Trophoblast cell (in vitro differentiated cells and primary cell): ENCODE results near the gene NKAIN1.

Experiments used
- DNase-seq, 2 donors: peaks; one replicate each; pipeline ENCODE4 v3.0.0-alpha.2; 2016
- H2AFZ ChIP-seq: 2 replicates; pipeline ENCODE4 v1.6.1; 2013; ENCODE audit warnings: low read length, moderate library complexity, mild to moderate bottlenecking; ENCODE audit not compliant: insufficient read depth, poor library complexity
- H2AK5ac ChIP-seq: 2 replicates; pipeline ENCODE4 v1.6.1; 2013; ENCODE audit warnings: mild to moderate bottlenecking, low read length
- H2BK120ac ChIP-seq: 2 replicates; pipeline ENCODE4 v1.6.1; 2013; ENCODE audit warnings: low read length, mild to moderate bottlenecking, moderate library complexity; ENCODE audit not compliant: insufficient read depth, poor library complexity
- H2BK12ac ChIP-seq: 2 replicates; pipeline ENCODE4 v1.6.1; 2013; ENCODE audit warnings: mild to moderate bottlenecking, low read length, moderate library complexity
- H2BK5ac ChIP-seq: 2 replicates; pipeline ENCODE4 v1.6.1; 2013; ENCODE audit warnings: low read length, low read depth, moderate library complexity, mild to moderate bottlenecking; ENCODE audit not compliant: poor library complexity
- H3K14ac ChIP-seq: 2 replicates; pipeline ENCODE4 v1.6.1; 2013; ENCODE audit warnings: mild to moderate bottlenecking, low read length
- H3K18ac ChIP-seq: 2 replicates; pipeline ENCODE4 v1.6.1; 2013; ENCODE audit warnings: mild to moderate bottlenecking, low read length
- H3K23ac ChIP-seq: 2 replicates; pipeline ENCODE4 v1.6.1; 2013; ENCODE audit warnings: low read length
- H3K27ac ChIP-seq: 2 replicates; pipeline ENCODE4 v1.5.1; 2013; ENCODE audit warnings: low read depth, mild to moderate bottlenecking, inconsistent platforms, low read length, moderate library complexity
- H3K27me3 ChIP-seq: 2 replicates; pipeline ENCODE4 v1.6.1; 2013; ENCODE audit warnings: inconsistent platforms, mild to moderate bottlenecking, low read length, moderate library complexity; ENCODE audit not compliant: insufficient read depth
- H3K36me3 ChIP-seq, 2 experiments: 1 replicate in 1 of 2; 2 replicates in 1 of 2; pipeline ENCODE4 v1.6.1; 2013; ENCODE audit warnings: low read length in 2 of 2, mild to moderate bottlenecking in 2 of 2, moderate library complexity in 1 of 2; ENCODE audit not compliant: insufficient read depth in 2 of 2, control insufficient read depth in 1 of 2
- H3K4ac ChIP-seq: 2 replicates; pipeline ENCODE4 v1.6.1; 2013; ENCODE audit warnings: low read depth, mild to moderate bottlenecking, low read length, moderate library complexity
- H3K4me1 ChIP-seq, 2 experiments: 1 replicate in 1 of 2; 2 replicates in 1 of 2; pipeline ENCODE4 v1.6.1; 2013; ENCODE audit warnings: low read length in 2 of 2, mild to moderate bottlenecking in 2 of 2, moderate library complexity in 1 of 2; ENCODE audit not compliant: insufficient read depth in 2 of 2, control insufficient read depth in 1 of 2
- H3K4me2 ChIP-seq: 2 replicates; pipeline ENCODE4 v1.6.1; 2013; ENCODE audit warnings: inconsistent platforms, mild to moderate bottlenecking, low read length, moderate library complexity
- H3K4me3 ChIP-seq: 2 replicates; pipeline ENCODE4 v1.5.1; 2013; ENCODE audit warnings: mild to moderate bottlenecking, low read depth, low read length, inconsistent platforms
- H3K79me1 ChIP-seq: one replicate; pipeline ENCODE4 v1.6.1; 2013; ENCODE audit warnings: low read length
- H3K79me2 ChIP-seq: 2 replicates; pipeline ENCODE4 v1.6.1; 2013; ENCODE audit warnings: low read length, mild to moderate bottlenecking; ENCODE audit not compliant: control insufficient read depth, insufficient read depth, poor library complexity
- H3K9ac ChIP-seq: 2 replicates; pipeline ENCODE4 v1.6.1; 2013; ENCODE audit warnings: mild to moderate bottlenecking, low read length
- H3K9me3 ChIP-seq: 2 replicates; pipeline ENCODE4 v1.6.1; 2013; ENCODE audit warnings: low read depth, mild to moderate bottlenecking, control low read depth, inconsistent platforms, low read length; ENCODE audit not compliant: insufficient read depth
- H4K12ac ChIP-seq: 2 replicates; pipeline ENCODE4 v1.6.1; 2013; ENCODE audit warnings: low read depth, mild to moderate bottlenecking, low read length, moderate library complexity
- H4K8ac ChIP-seq: 2 replicates; pipeline ENCODE4 v1.6.1; 2013; ENCODE audit warnings: low read depth, mild to moderate bottlenecking, low read length, moderate library complexity
- H4K91ac ChIP-seq: one replicate; pipeline ENCODE4 v1.6.1; 2013; ENCODE audit warnings: low read depth, mild to moderate bottlenecking, low read length, moderate library complexity
- whole genome bisulfite sequencing: extraction: QIAGEN DNeasy Blood & Tissue Kit; methylation state at CpG from one replicate; pipeline ENCODE4 v1.1.7; 2013; ENCODE audit warnings: missing lambda C conversion rate; ENCODE audit not compliant: insufficient read length, insufficient coverage; ENCODE audit errors: extremely low coverage; 5-methylcytosine and 5-hydroxymethylcytosine counted together

NKAIN1 gene

DNA sequence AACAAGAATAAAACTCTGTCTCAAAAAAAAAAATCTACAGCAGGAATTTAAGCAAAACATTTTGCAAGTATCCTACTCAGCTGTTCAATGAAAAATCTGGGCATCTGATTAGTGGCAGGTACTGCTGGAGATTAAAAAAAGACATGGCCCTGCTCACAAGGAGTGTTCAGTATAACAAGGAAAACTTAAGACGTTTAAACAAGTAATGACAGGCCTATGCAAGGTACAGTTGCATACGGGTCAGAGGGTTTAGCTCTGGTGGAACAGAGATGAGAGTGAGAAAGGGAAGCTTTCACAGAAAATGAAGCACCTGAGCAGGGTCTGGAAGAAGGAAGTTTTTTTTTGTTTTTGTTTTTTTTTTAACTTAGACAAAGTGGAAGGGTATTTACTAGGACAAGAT is 33.9 kb upstream of the NKAIN1 start:
- no peak overlapping the region for H3K23ac ChIP-seq
- no peak overlapping the region for H3K4me3 ChIP-seq
- no peaks in the 10 kb centered on the region for H3K79me1 ChIP-seq
- no peak for DNase-seq
- H3K27me3 ChIP-seq, result no peaks in the 10 kb centered on the region
- no peak overlapping the region for H3K27ac ChIP-seq
- no peak overlapping the region for H2BK120ac ChIP-seq
- no peak overlapping the region for H2BK5ac ChIP-seq
- H4K8ac ChIP-seq, result no peak overlapping the region
- no peak overlapping the region for H4K12ac ChIP-seq
- H3K9ac ChIP-seq, result no peak overlapping the region
- no peak overlapping the region for H3K18ac ChIP-seq
- no peak overlapping the region for H3K4me2 ChIP-seq
- no peaks in the 10 kb centered on the region for H3K9me3 ChIP-seq
- no CpG with 5 or more reads among the region's 2 CpGs for WGBS
- H2AFZ ChIP-seq, result no peak overlapping the region
- no peak overlapping the region for H3K14ac ChIP-seq
- no peak overlapping the region for H4K91ac ChIP-seq
- no peaks in the 10 kb centered on the region for H3K4me1 ChIP-seq
- H2BK12ac ChIP-seq, result no peak overlapping the region
- no peaks in the 10 kb centered on the region for H3K79me2 ChIP-seq
- no peak overlapping the region for H3K4ac ChIP-seq
- H3K36me3 ChIP-seq, result peaks cover 16 to 24% of the 10 kb centered on the region in 2 experiments
- no peak overlapping the region for H2AK5ac ChIP-seq

DNA sequence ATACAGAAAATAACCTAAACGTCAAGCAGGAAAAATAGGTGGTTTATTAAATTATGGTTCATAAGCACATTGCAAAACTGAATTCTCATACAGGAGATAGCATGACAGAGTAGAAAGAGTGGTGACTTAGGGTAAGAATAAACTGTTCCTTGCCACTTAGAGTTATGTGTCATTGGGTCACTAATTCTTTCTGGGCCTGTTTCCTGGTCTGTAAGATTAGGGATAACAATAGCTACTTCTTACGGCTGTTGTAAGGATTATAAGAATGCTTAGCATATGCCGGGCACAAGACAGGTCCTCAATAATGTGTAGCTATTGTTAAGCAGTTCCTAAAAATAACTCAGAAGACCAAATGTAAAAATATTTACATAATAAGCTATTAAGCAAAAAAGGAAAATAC is 32.7 kb upstream of the NKAIN1 start:
- Histone ChIP-seq H3K36me3 (peaks cover 23 to 27% of the 10 kb centered on the region in 2 experiments), H4K12ac (no peak overlapping the region), H3K9me3 (no peaks in the 10 kb centered on the region), H3K4me3 (no peak overlapping the region), H2AFZ (no peak overlapping the region), H3K4me1 (no peaks in the 10 kb centered on the region), H2BK12ac (no peak overlapping the region), H4K91ac (no peak overlapping the region), H3K4me2 (no peak overlapping the region), H4K8ac (no peak overlapping the region), H3K79me1 (no peaks in the 10 kb centered on the region), H3K18ac (no peak overlapping the region), H2AK5ac (no peak overlapping the region), H3K9ac (no peak overlapping the region), H3K14ac (no peak overlapping the region), H2BK120ac (no peak overlapping the region), H3K27me3 (no peaks in the 10 kb centered on the region), H2BK5ac (no peak overlapping the region), H3K27ac (no peak overlapping the region), H3K79me2 (no peaks in the 10 kb centered on the region), H3K23ac (no peak overlapping the region), H3K4ac (no peak overlapping the region)
- DNase-seq, result no peak
- no CpG with 5 or more reads among the region's 3 CpGs for WGBS

DNA sequence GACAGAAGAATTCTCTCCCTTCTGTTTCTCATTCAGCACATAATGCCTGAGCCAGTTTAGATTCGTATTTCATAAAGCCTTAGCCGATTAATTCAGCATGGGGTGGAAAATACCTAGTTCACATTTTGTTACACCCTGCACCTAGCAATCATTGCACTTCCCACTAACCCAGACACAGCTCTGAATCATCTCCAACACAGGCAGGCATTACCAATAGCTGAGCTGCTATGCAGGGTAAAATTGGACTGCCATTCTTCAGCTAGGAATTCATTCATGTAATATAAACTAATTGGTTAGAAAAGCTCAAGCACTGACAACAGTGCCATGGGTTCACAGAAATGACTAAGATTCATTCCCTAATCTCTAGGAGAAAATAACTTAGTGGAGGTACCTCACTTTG is 26.9 kb upstream of the NKAIN1 start:
- Histone ChIP-seq H3K79me1 (no peaks in the 10 kb centered on the region), H4K8ac (no peak overlapping the region), H3K4me2 (no peak overlapping the region), H3K27ac (no peak overlapping the region), H3K9me3 (no peaks in the 10 kb centered on the region), H4K91ac (no peak overlapping the region), H2BK12ac (no peak overlapping the region), H3K9ac (no peak overlapping the region), H2BK5ac (no peak overlapping the region), H3K36me3 (peaks cover 24 to 41% of the 10 kb centered on the region in 2 experiments), H3K4me1 (no peaks in the 10 kb centered on the region), H3K14ac (no peak overlapping the region), H3K4ac (no peak overlapping the region), H3K18ac (no peak overlapping the region), H3K79me2 (no peaks in the 10 kb centered on the region), H3K4me3 (no peak overlapping the region), H2AFZ (no peak overlapping the region), H2AK5ac (no peak overlapping the region), H2BK120ac (no peak overlapping the region), H4K12ac (no peak overlapping the region), H3K23ac (no peak overlapping the region), H3K27me3 (no peaks in the 10 kb centered on the region)
- no CpG with 5 or more reads among the region's 2 CpGs for WGBS
- DNase-seq, result no peak

DNA sequence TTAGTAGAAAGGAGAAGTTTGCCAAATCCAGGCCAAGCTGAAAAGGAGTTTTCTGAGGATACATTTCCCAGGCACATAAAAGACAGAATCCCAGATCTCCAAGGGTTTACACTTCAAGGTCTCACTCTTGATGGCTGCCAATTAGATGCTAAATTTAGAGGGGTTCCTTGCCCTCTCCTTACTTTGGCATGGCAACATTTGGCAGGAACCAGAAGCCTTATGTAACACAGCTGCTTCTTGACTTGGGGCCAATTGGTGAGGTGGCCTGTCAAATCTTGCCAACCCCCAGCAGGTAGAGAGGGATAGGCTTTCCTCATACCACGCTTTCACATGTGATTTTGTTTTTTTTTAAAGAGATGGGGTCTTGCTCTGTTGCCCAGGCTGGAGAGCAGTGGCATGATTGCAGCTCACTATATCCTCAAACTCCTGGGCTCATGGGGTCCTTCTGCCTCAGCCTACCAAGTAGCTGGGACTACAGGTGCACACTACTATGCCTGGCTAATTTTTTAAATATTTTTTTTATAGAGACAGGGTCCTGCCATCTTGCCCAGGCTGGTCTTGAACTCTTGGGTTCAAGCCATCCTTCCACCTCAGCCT is 25.2 kb upstream of the NKAIN1 start:
- H3K9ac ChIP-seq, result no peak overlapping the region
- no peak overlapping the region for H3K4me3 ChIP-seq
- H2BK5ac ChIP-seq, result no peak overlapping the region
- no peak overlapping the region for H4K8ac ChIP-seq
- H4K91ac ChIP-seq, result no peak overlapping the region
- H3K23ac ChIP-seq, result no peak overlapping the region
- no peaks in the 10 kb centered on the region for H3K9me3 ChIP-seq
- no peak overlapping the region for H3K18ac ChIP-seq
- H3K4ac ChIP-seq, result no peak overlapping the region
- no peaks in the 10 kb centered on the region for H3K27me3 ChIP-seq
- H3K4me2 ChIP-seq, result no peak overlapping the region
- no peaks in the 10 kb centered on the region for H3K4me1 ChIP-seq
- WGBS, result no CpG with 5 or more reads among the region's 1 CpG
- H4K12ac ChIP-seq, result no peak overlapping the region
- H3K27ac ChIP-seq, result no peak overlapping the region
- no peak overlapping the region for H2AFZ ChIP-seq
- H3K14ac ChIP-seq, result no peak overlapping the region
- DNase-seq, result no peak
- no peak overlapping the region for H2AK5ac ChIP-seq
- H3K36me3 ChIP-seq, result peaks cover 23 to 44% of the 10 kb centered on the region in 2 experiments
- no peak overlapping the region for H2BK120ac ChIP-seq
- H3K79me2 ChIP-seq, result no peaks in the 10 kb centered on the region
- no peaks in the 10 kb centered on the region for H3K79me1 ChIP-seq
- H2BK12ac ChIP-seq, result no peak overlapping the region
